Right forelimb (tissue), 1 donor: Measurements from ENCODE around the gene C11orf24.
"Not testable (repeated sequence)": the region's sequence is repeated elsewhere in the genome, so short reads cannot be mapped to it uniquely, and the experiment has no call there.

Experiments used
- DNase-seq: peaks from one replicate; pipeline ENCODE4 v3.0.0-alpha.2; 2018

C11orf24 gene

DNA sequence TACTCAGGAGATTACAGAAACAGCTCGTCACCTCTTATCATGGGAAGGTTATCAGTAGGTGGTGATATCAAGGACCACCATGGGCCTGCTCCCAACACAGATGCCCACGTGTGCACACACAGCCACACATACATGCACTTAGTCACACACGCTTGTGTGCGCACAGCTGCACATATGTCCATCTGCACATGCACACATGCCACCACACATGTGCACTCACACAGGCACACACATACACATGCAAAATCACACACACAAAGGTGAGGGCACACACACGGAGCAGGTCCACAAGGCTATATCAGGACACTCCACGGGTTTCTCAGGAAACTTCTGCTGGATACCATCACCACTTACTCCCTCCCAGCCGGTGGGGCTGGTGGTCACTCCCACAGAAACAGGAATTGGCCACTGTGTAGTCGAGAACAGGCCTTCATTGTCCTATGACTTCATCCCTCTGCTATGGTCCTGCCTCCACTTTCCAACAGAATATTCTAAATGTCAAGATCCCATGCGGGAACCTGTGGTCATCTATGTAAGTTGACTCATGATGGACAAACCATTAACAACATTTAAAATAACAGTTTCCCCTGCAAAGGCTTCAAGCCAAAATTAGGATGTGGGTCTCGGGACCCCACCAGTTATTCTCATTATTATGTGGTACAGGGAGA lies 2.2 kb downstream of the C11orf24 start:
- no peak for DNase-seq

DNA sequence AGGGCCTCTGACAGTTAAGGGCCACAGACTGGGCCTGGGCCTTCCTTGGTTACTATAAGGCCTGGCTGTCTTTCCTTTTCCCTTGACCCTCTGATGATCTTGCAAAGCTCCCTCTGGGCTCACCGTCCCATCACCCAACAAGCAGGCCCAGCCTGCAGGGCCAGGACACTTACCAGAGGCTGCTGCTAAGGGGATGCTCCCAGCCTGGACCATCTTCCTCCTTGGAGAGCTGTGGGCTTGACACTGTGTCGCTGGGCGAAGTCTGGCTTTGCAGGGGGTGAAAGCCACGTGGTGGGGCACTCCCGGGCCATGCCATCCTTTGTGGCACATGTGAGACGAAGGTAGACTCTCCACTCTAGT lies 3.9 kb downstream of the C11orf24 start:
- DNase-seq, result no peak

DNA sequence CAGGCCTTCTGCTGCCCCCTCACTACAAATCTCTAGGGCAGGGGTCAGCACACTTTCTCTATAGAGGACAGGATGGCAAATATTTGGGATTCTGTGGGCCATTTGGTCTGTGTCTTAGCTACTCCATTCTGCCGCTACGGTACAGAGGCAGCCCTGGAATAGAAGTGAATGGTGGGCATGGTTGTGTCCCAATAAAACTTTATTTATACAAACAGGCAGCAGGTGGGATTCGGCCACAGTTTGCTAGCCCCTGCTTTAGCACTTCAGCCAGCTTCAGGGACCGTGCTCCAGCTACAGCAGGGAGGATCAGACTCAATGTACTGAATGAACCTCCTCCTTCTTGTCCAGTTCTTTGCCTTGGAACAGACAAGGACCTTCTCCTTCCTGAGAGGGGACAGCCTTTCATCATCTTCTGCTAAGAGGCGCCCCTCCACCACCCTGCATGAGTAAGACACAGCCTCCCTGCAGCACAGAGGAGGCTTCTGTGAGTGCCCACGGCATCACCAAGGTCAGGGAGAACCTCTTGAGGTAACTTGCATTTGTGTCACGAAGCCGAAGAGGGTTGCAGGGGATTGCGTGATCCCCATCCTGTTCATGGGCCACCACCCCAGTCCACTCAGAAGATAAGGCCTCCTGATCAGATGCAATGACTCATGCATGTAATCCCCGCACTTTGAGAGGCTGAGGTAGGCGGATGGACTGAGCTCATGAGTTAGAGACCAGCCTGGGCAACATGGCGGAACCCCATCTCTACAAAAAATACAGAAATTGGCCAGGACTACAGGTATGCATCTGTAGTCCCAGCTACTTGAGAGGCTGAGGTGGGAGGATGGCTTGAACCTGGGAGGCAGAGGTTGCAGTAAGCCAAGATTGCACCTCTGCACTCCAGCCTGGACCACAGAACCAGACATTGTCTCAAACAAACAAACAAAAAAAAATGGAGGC lies 4.6 kb downstream of the C11orf24 start:
- no peak for DNase-seq

DNA sequence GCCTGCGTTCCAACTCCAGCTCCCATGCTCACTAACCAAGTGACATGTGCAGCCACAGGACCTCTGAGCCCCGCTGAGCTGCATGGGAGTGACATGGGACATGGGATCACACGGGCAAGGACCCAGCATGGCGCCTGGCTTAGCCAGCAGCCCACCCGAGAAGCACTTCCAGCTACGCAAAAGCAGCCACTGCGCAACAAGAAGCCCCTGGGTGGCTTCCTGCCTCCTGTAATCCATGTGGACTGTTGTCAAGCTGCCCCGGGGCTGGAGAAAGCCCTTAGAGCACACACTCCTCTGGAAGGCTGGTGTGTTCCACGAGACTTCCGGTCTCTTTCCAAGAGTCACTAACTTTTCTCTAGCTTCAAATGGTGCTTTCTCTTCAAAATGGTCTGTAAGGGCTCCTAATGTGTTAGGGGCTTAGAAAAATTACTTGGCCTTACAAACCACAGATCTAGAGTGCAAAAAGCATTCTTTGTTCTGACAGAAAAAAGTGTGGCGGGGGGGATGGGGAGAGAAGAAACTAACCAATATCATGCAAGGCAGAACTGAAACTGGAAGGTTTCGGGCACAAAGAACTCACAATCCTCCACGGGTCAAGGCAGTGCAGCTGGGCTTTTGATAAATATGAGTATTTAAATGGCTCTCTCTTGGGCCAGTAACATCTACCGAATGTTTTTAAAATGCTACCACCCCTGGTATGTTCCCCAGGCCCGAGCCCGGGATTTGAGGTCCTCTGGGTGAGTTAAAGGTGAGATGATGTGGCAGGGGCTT lies 5.5 kb downstream of the C11orf24 start:
- DNase-seq, result no peak

DNA sequence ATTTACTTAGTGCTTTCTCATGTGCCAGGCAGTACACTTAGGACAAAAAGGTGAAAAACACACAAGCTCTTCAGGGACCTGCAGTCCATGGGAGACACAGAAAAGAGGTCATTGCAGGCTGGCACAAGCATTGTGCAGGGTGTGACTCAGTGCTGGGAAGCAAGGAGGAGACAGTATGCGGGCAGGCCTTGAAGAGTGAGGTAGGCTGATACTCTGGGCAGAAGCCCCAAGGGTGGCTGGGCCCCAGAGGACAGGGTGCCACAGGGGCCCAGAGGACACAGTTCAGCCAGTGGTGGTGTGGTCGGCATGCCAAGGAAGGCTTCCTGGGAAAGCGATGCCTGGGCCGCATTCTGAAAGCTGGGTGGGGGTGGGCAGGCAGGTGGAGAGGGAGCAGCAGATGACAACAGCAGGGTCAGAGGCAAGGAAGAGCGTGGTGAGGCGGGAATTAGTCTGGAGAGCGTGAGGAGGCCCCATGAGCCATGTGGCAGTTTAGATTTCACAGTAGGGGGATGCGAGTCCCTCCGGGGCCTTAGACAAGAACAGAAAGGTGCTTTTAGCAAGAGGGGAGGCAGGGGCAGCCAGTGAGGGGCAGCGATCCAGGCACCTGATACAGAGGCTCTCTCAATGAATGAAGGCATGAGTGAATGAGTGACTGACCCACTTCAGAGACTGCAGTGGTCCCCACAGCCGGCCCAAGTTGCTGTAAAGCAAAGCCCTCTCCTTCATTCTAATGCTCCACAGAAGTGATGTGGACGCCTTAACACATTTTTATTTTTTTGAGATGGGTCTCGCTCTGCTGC lies 6.8 kb downstream of the C11orf24 start:
- no peak for DNase-seq

DNA sequence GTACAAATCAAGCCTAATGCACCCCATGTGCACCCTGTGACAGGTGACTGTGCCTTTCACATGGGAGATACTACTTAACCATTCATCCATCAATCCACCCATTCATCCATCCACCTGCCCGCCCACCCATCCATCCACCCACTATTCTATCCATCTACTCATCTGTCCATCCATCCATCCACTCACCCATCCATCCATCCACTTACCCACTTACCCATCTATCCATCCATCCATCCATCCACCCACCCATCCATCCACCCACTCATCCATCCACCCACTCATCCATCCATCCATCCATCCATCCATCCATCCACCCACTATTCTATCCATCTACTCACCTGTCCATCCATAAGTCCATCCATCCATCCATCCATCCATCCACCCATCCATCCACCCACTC lies 7.5 kb downstream of the C11orf24 start:
- DNase-seq, result no peak

DNA sequence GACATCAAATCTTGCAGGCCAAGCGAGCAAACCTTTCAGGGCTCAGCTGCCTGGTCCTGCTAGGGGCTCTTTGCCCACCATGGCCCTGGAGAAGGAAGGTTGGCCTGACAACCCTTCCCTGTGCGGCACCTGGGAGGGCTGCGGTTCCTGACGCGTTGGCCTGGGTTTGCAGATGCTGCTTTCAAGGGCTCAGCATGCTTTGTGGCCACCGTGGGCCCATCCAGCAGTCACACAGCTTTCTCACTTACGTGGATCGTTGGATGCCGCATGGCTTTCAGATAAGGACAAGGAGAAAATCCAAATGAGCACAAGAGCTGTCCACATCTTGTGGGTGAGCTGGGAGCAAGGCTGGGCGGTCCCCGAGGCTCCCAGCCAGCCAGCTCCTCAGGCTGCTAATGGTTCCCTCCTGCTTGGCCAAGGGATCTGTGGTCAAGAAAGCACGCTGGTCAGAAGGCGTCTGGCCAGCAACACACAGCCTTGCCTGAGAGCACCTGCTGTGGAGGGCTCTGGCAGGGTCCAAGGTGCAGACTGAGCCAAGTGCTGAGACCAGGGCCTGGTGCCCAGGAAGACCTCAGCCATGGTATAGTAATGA lies 8.2 kb downstream of the C11orf24 start:
- no peak for DNase-seq

DNA sequence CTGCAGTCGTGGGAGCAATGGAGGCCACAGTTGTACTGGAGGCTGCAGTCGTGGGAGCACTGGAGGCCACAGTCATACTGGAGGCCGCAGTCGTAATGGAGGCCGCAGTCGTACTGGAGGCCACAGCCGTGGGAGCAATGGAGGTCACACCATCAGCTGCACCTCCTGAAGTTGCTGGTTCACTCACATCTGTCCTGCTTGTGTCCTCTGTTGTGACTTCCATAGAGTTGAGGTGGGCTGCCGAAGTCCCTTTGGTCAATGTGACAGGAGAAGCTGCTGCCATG lies 9.3 kb downstream of the C11orf24 start:
- no peak for DNase-seq

DNA sequence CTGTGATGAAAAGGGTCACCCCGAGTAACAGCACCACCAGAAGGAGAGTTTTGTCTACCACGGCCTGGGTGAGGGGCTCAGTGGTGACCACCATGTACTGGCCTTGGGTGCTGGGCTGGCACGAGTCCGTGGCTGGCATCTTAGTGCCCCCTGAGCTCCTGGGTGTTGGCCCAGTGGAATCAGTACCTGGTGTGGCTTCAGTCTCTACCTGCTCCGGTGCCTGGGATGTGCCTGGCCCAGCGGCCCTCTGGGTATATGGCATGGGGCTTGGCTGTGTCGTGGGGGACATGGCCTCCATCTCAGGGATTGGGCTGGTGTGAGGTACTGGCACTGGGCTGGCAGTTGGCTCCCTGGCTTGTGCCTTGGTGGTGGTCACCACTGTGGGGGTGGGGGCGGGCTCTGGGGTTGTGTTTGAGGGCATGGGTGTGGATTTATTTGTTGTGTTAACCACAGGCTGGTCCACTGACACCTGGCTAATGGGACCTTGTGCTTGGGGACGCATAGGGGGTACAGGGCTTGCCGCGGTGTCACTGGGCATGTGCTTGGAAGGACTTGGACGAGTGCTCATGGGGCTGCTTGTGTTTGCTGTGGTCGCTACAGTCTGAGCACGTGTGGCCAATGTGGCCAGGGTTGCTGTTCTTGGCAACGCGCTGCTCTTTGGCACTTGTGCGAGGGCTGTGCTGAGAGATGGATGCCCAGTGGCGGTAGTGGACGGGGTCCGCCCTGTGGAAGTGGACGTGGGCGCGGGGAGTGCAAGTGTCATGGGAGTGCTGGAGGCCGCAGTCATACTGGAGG lies 9.8 kb downstream of the C11orf24 start:
- DNase-seq, result no peak

DNA sequence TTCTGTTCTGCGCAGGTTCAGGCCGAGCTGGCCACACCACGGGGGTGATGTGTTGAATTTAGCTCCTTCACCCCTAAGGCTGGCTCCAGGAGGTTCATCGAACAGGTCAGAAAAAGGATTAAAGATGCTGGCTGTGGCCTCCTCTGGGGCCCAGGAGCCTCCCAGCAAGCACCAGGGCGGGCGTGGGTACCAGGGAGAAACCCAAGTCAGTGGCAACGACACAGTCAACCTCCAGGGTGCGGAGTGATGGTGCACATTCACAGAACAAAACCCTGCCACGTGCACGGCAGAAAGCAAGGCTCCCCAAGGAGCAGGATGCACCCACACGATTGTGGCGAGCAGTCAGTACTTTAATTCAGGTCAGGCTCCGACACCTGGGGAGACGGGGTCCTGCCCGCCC lies 10.8 kb downstream of the C11orf24 start:
- no peak for DNase-seq

DNA sequence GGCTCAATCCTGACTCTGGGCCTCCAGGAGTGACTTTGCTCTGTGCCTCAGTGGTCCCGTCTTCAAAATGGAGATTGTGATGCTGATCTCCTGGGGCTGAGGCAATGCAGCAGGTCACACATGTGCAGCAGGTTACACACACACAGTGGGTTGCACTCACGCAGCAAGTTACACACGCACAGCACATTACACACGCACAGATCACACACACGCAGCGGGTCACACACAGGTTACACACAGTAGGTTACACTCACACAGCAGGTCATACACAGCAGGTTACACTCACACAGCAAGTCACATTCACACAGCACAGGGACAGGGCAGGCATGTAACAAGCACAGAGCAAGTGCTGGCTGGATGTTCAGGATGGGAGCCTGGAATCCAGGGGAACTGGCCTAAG lies 11.3 kb downstream of the C11orf24 start:
- no peak for DNase-seq

DNA sequence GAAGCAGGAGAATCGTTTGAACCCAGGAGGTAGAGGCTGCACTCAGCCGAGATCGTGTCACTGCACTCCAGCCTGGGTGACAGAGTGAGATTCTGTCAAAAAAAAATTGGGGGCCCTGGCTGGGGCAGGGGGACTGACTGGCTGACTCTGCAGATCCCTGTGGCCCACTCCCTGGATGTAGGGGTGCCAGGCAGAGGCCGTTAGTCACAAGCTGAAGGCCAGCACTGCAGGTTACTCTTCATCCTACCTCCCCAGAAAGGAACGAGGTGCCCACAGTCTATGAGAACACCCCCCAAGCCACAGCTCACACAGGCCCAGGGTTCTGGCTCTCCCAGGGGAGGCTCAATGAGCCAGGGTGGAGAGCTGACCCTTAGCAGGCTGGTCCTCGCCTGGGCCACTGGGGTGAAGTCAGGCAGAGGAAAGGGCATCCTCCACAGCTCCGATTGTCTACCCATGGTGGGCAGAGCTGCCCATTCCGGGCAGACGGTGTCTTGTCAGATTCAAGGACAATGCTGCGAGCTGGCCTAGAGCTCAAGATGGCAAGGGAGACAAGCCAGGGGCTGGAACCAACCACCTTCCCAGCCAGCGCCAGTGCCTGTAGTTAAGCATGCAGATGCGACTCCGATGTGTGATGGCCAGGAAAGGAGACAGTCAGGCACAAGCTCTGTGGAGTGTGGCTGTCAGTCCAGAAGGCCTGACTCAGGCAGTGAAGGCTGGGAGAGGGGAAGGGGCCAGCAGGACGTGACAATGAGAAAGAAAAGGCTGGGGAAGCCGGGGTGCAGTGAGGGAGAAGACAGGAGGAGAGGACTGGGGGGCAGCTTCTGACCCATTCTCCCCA lies 12.4 kb downstream of the C11orf24 start:
- no peak for DNase-seq

DNA sequence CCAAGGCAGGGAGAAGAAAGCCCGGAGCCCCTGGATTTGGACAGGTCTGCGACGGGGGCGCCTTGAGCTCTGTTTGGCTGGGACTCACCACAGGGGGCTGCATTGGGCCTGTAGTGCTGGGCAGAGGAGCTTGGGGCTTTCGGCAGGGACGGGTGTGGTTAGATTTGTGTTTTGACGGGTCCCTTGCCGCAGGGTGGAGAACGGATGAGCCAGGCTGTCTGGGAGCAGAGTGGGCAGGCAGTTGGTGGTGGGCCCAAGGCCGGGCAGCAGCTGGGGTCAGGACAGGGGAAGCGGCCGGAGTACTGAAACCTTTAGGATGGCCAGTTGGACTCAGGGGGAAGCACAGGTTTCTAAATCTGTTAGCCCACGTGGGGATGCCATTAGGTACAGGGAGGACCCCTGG lies 13.4 kb downstream of the C11orf24 start:
- no peak for DNase-seq

DNA sequence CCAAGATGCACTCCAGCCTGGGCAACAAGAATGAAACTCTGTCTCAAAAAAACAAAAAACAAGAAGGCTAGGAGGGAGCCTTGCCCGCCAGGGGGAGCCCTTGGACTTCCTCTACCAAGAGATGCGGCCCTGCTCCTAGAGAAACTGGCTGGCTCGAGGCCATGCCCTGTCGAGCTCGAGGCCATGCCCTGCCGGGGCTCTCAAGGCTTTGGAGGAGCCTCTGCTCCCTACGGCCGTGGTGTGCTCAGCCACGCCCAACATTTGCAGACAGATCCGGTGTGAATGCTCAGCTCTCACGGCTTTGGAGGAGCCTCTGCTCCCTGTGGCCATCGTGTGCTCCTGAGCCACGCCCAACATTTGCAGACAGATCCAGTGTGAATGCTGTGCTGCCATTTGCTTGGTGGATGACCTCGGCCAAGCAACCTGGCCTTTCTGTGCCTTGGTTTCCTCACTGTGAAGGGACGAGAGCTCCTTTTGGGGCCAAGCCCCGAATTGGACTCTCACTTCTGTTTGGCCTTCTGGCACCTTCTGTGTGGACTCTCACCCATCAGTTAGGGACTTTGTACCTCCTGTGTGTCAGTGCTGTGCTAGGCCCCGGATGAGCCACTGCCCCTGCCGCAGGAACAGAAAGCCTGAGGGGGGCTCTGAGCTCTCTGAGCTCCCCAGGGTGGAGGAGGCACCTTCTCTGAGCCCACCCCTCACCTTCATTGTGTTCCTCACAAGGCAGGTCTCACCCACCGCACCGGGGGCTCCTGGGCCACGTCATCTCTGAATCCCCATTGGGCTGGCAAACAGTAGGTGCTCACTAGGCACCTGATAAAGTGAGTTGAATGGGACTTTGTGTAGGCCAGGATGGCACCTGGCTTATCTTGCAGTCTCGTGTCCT lies 14.1 kb downstream of the C11orf24 start:
- DNase-seq, result peak; percentile 96

DNA sequence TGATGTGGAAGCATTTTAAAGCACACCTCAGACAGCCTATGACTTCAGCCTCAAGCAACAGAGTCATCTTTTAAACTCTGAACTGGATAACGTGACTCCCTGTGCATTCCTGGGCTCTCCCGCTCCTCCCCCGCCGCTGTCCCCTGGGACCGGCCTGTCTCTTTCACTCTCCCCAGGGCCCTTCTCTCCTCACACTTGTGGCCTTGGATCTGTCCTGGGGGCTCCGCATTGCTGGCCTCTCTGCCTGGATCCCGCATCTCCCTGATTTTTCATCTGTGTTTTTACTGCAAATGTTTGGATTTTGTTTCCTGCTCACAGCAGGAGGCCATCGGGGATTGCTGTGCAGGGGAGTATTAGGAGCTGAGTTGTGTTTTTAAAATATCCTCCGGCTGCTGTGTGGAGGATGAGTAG lies 15.4 kb downstream of the C11orf24 start:
- no peak for DNase-seq

DNA sequence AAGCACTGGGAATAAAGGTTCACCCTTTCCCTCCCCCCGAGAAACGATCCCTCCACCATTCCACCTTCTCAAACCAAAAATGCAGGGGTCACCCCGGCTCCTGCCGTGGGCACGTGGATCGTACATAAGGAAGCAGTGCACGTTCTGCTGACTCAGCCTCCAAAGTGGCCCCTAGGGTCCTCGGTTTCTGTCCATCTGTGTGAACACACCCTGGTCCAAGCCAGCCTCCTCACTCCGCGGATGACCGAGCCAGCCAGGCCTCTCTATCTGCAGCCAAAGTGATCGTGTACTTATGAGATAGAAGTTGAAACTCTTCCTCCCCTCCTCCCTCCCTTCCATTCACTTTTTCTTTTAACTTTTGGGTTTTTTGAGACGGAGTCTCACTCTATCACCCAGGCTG lies 16.2 kb downstream of the C11orf24 start:
- DNase-seq, result no peak

DNA sequence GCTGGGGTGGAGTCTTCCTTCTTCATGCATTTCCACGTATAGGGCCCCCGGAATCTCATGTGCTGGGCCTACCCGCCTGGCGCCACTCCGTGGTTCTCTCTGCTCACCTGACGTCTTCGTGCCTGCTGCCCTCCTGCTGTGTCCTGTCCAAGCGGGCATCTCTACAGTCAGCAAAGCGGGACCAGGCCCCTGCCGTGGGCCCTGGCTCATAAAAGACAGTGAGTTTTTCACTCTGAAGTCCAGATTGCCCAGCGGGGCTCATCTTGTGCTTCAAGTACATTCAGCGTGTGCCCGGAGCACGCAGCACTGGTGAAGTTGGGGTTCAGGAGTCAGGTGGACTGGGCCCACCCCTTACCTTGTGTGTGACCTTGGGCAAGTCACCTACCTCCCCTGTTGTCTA lies 17.4 kb downstream of the C11orf24 start:
- DNase-seq, result no peak

DNA sequence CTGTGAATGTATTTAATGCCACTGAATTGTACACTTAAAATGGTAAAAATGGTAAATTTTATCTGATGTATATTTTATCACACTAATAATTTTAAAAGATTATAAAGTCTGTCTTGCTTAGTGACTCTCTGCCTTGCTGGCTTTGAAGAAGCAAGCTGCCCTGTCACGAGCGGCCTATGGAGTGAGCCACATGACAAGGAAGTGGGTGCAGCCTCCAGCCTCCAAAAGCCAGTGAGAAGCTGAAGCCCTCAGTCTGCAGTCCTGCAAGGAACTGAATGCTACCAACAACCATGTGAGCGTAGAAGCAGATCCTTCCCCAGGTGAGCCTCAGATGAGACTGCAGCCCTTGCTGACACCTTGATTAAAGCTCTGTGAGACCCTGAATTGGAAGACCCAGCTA lies 20.0 kb downstream of the C11orf24 start:
- DNase-seq, result no peak

DNA sequence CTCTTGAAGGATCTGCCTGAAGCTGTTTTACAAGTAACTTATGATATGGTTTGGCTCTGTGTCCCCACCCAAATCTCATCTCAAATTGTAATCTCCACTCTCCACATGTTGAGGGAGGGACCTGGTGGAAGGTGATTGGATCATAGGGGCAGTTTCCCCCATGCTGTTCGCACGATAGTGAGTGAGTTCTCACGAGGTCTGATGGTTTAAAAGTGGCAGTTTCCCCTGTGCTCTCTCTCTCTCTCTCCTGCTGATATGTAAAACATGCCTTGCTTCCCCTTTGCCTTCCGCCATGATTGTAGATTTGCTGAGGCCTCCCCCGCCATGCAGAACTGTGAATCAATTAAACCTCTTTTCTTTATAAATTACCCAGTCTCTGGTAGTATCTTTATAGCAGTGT lies 26.9 kb downstream of the C11orf24 start:
- DNase-seq, result not testable (repeated sequence)

DNA sequence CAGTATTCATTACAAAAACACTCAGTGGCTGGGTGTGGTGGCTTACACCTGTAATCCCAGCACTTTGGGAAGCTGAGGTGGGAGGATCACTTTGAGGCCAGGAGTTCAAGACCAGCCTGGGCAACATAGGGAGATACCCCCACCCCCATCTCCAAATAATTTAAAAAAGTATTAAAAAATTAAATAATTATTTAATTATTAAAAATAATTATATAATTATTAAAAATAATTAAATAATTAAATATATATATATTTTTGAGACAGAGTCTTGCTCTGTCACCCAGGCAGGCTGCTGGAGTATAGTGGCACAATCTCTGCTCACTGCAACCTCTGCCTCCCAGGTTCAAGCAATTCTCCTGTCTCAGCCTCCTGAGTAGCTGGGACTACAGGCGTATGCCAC lies 27.9 kb downstream of the C11orf24 start:
- not testable (repeated sequence) for DNase-seq
